SK-N-MC (cell line): ENCODE data around the gene CYTH1.

Source experiments
- EZH2 ChIP-seq: fragments of 200-600 bp; sonication (generic); IDR thresholded peaks from one replicate; pipeline ENCODE4 v1.6.1; 2017; ENCODE audit warnings: antibody characterized with exemption
- POLR2AphosphoS5 ChIP-seq: IDR thresholded peaks from 2 replicates; pipeline ENCODE4 v1.6.1; 2012; ENCODE audit warnings: mild to moderate bottlenecking, low read depth, low read length, borderline replicate concordance

GRCh38 chr17:78637146-78637545 lies 144.9 kb downstream of the CYTH1 start:
- no peak for TF ChIP-seq POLR2AphosphoS5
- TF ChIP-seq EZH2, result no peak
